PC-3 (cell line): Measurements from ENCODE around the gene CCDC158.

Source experiments
- CTCF ChIP-seq: fragments of 300-600 bp; sonication (generic); conservative IDR thresholded peaks from 2 replicates; pipeline ENCODE4 v1.5.1; 2017; ENCODE audit warnings: antibody characterized with exemption, low read depth, mild to moderate bottlenecking, low read length
- EZH2phosphoT487 ChIP-seq: fragments of 300-600 bp; sonication (generic); IDR thresholded peaks from 2 replicates; pipeline ENCODE4 v1.6.1; 2018; ENCODE audit warnings: mild to moderate bottlenecking, antibody characterized with exemption, low read length, borderline replicate concordance

- no peak for TF ChIP-seq CTCF
- TF ChIP-seq EZH2phosphoT487 = no peak
Measured at GRCh38 chr4:76302826-76303438, 118.0 kb downstream of the CCDC158 start.
